GM04504 (cell line): ENCODE results near the gene AGTR1.
"Not testable (repeated sequence)": the region's sequence is repeated elsewhere in the genome, so short reads cannot be mapped to it uniquely, and the experiment has no call there.

ENCODE experiments used
- DNase-seq: peaks from one replicate; pipeline ENCODE4 v3.0.0-alpha.2; 2012; ENCODE audit warnings: low read depth

AGTR1 gene

DNA sequence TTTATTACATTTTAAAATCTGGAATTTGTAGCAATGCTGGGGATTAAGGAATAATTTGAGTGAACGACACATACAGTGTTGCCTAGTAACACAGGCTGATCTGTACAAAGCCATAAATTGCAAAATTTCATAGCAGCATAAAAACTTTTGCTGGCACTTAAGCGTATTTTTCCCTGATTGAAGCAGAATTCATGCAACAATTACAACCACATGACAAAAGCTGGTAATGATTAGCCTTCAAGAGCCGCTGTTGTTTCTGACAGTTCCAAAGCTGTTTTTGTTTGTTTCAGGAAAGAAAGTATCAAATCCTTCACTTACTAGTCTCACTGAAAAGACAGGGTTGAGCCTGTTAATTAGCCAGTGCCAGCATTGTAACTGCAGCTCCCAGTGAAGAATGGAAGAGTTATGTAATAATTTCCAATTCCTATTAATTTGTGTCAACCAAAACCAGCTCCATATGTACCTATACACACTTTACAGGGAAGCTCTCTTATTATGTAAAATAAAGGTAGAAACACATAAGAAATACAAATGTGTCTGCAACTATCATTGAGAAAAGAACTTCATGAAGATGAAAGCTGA, 60.7 kb downstream of the AGTR1 start:
- DNase-seq, result peak; percentile 17

DNA sequence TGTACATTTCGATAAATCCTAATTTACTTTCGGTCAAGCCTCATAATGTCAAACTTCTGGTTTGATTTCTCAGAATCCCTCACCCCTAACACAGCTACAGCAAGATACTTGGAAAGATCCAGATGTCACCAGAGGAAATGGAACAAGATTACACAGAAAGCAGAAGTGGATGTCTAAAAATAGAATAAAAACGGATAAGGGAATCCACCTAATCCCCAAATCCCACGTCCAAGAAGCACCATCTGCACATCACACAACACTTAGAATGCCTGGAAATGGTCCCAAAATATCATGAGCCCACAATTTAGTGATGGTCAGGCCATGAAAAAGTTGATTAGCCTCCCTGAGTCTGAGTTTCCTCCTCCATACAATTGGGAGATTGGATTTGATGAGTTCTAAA, 61.7 kb downstream of the AGTR1 start:
- DNase-seq, result no peak

DNA sequence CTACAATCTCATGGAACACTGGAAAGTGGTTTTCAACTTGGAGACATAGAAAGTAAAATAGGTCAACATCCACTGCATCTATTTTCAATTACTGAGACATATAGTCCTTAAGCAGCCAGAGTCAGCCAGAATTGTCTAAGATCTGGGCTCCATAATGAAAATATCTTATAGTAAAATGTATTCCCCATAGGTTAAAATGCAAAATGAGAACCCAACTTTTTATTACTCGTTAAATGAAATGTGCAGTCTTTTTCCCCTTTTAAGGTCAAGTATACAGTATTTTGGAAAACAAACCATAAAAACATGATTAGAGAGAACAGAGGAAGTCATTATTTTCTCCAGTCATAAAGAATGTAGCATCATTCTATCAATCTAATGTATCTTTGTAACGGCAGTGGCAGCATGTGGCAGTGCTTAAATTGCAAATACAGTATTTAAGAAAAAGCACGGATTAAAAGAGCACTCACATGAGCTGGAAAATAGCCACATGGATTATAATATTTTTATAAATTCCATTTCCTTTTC, 65.5 kb downstream of the AGTR1 start:
- no peak for DNase-seq

DNA sequence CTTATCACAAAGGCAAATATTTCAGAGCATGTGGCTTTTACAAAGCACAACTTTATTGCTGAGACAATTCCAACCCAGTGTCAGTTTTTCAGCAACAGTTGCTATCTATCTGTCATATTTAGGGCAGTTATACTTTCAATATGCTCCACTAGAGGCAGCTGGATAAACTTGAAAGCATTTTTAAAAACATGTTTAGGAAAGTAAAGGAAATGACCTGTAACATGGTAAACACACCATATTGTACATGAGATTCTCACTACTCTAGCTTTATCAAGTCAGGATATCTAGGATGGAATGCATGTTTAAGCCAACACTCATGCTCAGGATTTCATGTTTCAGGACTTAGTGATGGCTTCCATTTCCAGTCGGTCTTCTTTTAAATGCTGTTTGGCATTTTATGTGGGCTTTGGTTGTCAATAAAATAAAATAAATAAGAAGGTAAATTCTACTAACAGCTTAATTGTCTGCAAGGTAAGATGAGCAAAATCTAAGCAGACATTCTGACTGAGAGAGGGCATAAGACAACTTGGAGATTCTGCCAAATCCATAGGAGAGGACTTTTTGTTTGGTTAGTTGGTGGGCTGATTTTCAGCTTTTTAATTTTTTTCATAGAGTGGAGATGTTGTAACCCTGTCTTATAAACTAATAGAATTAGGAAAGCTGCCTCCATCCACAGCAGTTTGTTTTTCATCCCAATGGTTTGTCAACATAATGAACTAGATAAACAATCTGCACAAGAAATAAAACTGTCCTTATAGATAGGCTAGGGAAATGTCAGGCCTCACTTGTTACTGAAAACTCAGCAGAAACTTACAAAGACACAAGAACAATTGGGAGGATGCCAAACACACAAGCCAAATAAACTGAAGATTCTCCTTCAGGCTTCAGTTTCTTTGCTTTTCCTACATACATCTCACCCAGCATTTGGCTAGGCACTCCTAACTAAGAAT, 66.6 kb downstream of the AGTR1 start:
- no peak for DNase-seq

DNA sequence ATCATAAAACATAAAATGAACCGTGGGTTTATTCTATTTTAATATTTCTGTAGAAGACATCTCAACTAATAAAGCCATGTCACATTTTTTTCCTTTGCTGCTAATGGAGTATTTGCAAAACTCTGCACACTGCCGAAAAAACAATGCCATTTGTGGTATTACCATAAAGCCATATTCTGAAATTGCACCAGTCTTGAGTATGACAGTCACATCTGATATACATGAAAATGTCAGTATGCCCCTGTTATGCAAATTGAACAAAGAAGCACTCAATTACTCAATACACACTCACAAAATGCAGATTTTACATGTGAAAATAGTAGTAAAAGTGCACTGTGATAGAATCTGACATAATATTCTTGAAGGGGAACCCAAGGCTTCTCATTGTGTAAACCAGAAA, 74.7 kb downstream of the AGTR1 start:
- no peak for DNase-seq

DNA sequence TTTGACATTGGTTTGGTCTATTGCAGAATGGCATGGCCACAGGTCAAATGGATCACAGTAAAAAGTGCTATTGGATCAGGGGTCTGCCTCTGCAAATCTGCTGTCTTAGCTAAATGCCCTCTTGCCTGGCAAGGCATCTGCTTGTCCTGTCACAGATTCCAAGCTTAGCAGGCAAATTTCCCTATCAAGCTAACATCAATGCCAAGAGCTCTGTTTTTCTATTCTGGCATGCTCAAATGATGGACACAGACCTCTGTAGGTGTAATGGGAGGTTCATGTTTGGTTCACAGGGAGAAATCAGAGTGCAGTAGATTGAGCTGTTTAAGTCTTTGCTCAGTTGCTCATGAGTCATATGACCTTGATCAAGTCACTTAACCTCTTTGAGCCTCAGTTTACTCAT, 75.1 kb downstream of the AGTR1 start:
- no peak for DNase-seq

DNA sequence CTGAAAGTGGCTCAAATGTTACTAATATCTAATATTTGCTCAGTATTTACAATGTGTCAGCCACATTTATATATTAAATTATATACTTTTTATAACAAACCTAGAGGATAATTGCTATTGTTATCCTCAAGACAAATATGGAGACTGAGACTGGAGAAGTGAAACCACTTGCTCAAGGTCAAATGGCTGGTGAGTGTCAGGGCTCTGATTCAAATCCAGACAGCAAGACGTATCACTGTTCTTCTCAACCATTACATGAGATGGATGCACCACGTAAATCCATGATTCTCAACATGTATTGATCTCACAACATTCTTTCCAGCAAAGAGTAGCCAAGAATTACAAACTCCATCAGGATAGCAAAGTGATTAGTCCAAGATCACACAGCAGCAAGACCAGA, 76.1 kb downstream of the AGTR1 start:
- no peak for DNase-seq

DNA sequence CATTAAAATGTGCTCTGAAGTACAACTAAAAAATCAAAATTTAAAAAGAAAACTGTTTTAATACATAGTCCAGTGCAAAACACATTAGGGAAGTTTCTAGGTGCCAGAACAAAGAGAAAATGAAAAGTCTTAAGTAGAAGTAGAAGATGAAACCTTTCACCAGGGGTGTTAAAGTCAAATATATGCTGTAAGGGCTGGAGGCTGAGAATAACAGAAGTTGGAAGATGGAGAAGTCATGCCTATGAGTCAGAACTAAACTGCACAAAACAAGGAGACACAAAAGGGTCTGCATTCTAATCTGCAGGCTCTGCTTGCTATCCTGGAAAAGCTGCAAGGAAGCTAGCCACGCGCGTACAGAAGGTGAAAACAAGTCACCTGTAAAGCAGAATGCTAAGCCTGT, 81.2 kb downstream of the AGTR1 start:
- no peak for DNase-seq

DNA sequence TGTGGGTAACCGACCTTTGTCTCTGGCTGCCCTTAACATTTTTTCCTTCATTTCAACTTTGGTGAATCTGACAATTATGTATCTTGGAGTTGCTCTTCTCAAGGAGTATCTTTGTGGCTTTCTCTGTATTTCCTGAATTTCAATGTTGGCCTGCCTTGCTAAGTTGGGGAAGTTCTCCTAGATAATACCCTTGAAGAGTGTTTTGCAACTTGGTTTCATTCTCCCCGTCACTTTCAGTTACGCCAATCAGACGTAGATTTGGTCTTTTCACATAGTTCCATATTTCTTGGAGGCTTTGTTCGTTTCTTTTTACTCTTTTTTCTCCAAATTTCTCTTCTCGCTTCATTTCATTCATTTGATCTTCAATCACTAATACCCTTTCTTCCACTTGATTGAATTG, 87.3 kb downstream of the AGTR1 start:
- not testable (repeated sequence) for DNase-seq

DNA sequence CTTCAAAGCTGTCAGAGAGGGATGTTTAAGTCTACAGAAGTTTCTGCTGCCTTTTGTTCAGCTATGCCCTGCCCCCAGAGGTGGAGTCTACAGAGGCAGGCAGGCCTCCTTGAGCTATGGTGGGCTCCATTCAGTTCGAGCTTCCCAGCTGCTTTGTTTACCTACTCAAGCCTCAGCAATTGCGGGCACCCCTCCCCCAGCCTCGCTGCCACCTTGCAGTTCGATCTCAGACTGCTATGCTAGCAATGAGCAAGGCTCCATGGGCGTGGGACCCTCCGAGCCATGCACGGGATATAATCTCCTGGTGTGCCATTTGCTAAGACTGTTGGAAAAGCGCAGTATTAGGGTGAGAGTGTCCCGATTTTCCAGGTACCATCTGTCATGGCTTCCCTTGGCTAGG, 88.5 kb downstream of the AGTR1 start:
- DNase-seq, result not testable (repeated sequence)

DNA sequence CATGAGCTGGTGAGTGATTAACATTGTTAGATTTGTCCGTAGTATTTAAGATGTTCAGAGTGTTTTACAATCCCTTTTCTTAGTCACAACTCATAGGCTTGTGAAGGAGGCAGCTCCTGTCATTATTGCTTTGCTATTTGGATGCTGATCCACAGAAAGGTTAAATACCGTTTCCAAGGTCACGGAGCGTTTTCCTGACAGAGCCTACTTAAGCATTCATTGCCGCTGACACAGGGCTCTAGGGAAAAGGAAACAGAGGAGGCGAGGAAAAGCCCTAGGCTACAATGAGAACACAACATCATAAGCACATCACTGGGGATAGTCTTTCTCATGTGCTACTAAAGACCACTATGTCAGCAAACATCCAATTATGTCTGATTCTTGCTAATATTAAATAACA, 91.4 kb downstream of the AGTR1 start:
- no peak for DNase-seq

DNA sequence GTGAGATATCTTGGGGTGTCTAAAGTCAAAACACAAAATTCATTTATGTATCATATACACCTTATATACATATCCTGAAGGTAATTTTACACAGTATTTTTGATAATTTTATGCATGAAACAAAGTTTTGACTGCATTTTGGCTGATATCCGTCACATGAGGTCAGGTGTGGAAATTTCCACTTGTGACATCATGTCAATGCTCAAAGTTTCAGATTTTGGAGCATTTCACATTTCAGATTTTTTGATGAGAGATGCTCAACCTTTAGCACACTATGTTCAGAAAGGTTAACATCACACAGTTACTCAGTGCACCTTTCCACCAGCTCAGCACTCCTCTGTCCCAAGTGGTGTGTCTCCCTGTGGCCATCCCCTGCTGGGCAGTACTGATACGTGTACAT, 92.2 kb downstream of the AGTR1 start:
- no peak for DNase-seq

DNA sequence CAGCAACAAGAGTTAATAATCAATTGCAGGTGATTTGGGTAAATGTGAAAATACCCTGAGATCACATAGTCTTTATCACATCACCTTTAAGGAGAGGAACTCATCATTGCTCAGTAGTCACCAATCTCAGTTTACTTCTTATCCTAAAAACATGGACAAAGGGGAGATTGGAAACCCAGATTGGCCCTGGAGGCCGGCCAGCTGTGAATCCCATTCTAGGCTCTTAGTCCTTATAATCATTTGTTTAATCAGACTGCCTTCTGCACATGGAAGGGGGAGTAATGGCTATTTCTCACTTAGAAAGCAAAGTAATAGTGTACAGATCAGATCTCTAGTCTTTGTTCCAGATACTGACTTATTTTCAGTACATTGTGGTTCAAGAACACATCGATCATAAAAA, 92.7 kb downstream of the AGTR1 start:
- DNase-seq, result no peak

DNA sequence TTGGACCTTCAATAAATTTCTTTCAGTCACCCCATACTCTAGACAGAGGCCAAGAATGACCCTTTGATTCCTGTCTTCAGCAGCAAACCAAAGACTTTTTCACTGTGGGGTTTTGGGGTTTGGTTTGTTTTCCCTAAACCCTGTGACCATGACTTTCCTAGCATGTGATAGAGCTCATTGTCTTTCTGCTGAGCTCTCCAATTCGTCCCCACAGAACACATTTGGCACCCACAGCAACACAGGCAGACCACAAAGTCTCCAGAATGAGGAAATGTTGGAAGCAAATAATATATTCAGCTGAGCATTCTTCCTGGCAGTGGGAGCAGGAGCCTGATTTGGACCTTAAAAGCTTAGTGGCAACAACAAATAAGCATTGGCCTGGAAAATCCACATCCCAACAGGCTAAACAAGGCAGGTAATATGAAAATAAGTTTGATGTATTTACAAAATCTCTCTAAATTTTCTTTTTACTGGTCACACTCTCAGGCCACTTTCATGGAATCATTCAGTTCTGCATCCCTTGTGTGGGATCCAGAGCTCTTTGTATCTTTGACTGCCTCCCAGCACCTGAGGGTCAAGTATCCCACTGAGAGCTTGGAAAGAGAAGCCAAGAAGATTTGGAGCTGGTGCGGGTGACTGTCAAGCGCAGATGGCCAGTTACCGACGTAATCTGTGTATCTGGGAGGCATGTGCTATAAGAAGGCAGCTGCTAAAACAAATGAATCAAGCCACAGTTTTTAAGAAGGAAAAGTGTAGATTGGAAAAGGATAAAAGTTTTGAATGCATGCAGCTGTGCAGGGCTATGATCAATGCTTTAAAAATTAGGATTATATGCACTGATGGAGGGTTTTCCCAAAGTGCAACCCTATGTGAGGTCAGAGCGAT, 93.4 kb downstream of the AGTR1 start:
- DNase-seq, result no peak

DNA sequence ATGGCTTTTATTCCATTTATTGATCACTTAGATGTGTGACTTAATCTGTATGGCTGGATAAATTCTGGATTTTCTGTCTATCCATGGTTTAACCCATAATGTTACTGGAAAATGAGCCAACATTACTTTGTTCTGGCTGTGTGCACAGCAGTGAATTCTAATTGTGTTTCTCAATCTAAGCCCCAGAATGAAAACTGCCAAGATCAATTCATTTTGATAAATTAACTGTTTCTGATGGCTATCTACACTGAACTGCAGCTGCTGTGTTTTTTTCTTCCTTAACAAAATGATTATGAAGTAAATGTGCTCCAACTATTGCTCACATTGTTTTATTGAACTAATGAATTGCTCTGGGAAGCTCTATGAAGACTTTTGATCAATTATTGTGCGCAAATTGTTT, 94.2 kb downstream of the AGTR1 start:
- DNase-seq, result no peak

DNA sequence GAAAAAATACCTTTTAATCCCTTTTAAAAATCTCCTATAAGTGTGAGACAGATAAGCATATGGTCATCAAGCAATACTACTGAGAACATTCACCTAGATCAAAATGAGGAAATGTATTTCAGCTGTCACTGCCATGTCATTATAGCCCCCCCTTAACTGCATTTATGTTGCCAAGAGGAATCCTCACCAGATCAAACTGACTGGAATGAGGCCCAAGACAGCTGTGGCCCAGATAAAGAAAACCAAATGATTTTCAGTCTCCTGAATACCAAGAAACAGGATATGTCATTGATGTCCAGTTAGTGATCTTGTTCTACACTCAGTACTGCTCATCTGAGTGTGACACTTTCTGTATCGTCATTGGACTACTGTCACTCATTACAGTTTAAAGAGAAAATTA, 94.8 kb downstream of the AGTR1 start:
- no peak for DNase-seq
